Measurements from ENCODE around the gene NFKBIE.

Gene NFKBIE

GRCh38 chr6:44275749-44276648, 10.6 kb upstream of the NFKBIE start:
- H3K27ac ChIP-seq, result no peak overlapping the region
- DNase-seq (ENCODE audit: low read depth, low spot score), result no peak

GRCh38 chr6:44275271-44275748, 10.0 kb upstream of the NFKBIE start:
- H3K27ac ChIP-seq, result no peak overlapping the region
- no peak for DNase-seq (ENCODE audit: low read depth, low spot score)

GRCh38 chr6:44273617-44274016, 8.3 kb upstream of the NFKBIE start:
- no peak for DNase-seq (ENCODE audit: low read depth, low spot score)
- no peak overlapping the region for H3K27ac ChIP-seq

- no peak for DNase-seq (ENCODE audit: low read depth, low spot score)
- H3K27ac ChIP-seq, result no peak overlapping the region
Measured at GRCh38 chr6:44272999-44273566, 7.7 kb upstream of the NFKBIE start.

- no peak for DNase-seq (ENCODE audit: low read depth, low spot score)
- H3K27ac ChIP-seq, result no peak overlapping the region
Measured at GRCh38 chr6:44272529-44272928, 7.2 kb upstream of the NFKBIE start.

- no peak for DNase-seq (ENCODE audit: low read depth, low spot score)
Measured at GRCh38 chr6:44271914-44272313, 6.6 kb upstream of the NFKBIE start.

GRCh38 chr6:44271406-44271723, 6.0 kb upstream of the NFKBIE start:
- no peak overlapping the region for H3K27ac ChIP-seq
- DNase-seq (ENCODE audit: low read depth, low spot score), result no peak

More at GRCh38 chr6:44271914-44272313, 6.6 kb upstream of the NFKBIE start:
- H3K27ac ChIP-seq, result no peak overlapping the region

GRCh38 chr6:44270526-44271405, 5.4 kb upstream of the NFKBIE start:
- no peak for DNase-seq (ENCODE audit: low read depth, low spot score)
- no peak overlapping the region for H3K27ac ChIP-seq

- no peak within 1 kb of the TSS for H3K27ac ChIP-seq
Measured at GRCh38 chr6:44269921-44270525, 4.7 kb upstream of the NFKBIE start, which contains the start of gene TMEM151B. TMEM151B (plus strand) TSS chr6:44270450; CDS start chr6:44270743, 293 bp downstream.

GRCh38 chr6:44269178-44269920, 4.0 kb upstream of the NFKBIE start:
- H3K27ac ChIP-seq, result no peak overlapping the region

More at GRCh38 chr6:44269921-44270525, 4.7 kb upstream of the NFKBIE start, which contains the start of gene TMEM151B:
- no peak for DNase-seq (ENCODE audit: low read depth, low spot score)

GRCh38 chr6:44268095-44268628, 2.8 kb upstream of the NFKBIE start:
- H3K27ac ChIP-seq, result no peak overlapping the region
- DNase-seq (ENCODE audit: low read depth, low spot score), result no peak

More at GRCh38 chr6:44269178-44269920, 4.0 kb upstream of the NFKBIE start:
- DNase-seq (ENCODE audit: low read depth, low spot score), result no peak

- H3K27ac ChIP-seq, result no peak overlapping the region
- DNase-seq (ENCODE audit: low read depth, low spot score), result no peak
Measured at GRCh38 chr6:44267252-44267651, 1.9 kb upstream of the NFKBIE start.

GRCh38 chr6:44266347-44266746, 996 bp upstream of the NFKBIE start:
- no peak overlapping the region for H3K27ac ChIP-seq
- DNase-seq (ENCODE audit: low read depth, low spot score), result no peak

GRCh38 chr6:44265722-44266233, 427 bp upstream of the NFKBIE start:
- H3K27ac ChIP-seq, result peak overlapping the region; percentile 46
- peak; percentile 73 for DNase-seq (ENCODE audit: low read depth, low spot score)

GRCh38 chr6:44264154-44265006, 971 bp downstream of the NFKBIE start:
- DNase-seq (ENCODE audit: low read depth, low spot score), result no peak
- peak overlapping the region; percentile 46 for H3K27ac ChIP-seq

GRCh38 chr6:44263354-44264100, 1.8 kb downstream of the NFKBIE start:
- no peak for DNase-seq (ENCODE audit: low read depth, low spot score)
- no peak overlapping the region for H3K27ac ChIP-seq
